Endothelial cell of umbilical vein (primary cell): ENCODE data around the gene BRF1. TPM values are rescaled to one million over a fixed set of nuclear protein-coding genes. Genes with fewer than 3 reads are reported as not detected.

Experiments used
- BruUV-seq: library from RNA; stranded (reverse); fragments of 400-500 nt; replicated peaks from 2 replicates; lab custom pipeline; 2021; lab: Mats Ljungman, UMichigan
- CTCF ChIA-PET: fragments of 300-600, 350-600 bp; sonication (Branson Sonifier 250); formaldehyde crosslinking; loops from one replicate; lab custom pipeline; 2021; ENCODE audit warnings: antibody characterized with exemption, inconsistent platforms; lab: Charles Lee
- POLR2A ChIA-PET: fragments of 300-600, 350-600 bp; sonication (Branson Sonifier 250); formaldehyde crosslinking; loops from one replicate; lab custom pipeline; 2021; ENCODE audit warnings: antibody characterized with exemption, inconsistent platforms; lab: Charles Lee
- DNase-seq: peaks from one replicate; pipeline ENCODE4 v3.0.0-alpha.2; 2011; ENCODE audit warnings: low read depth, low spot score
- FAIRE-seq: peaks from 2 replicates; lab custom pipeline; 2011; peaks lifted over from hg19 to GRCh38; lab: Jason Lieb, UNC
- H2AFZ ChIP-seq: 2 replicates; pipeline ENCODE4 v1.6.0; 2012; ENCODE audit warnings: low read depth, low read length, control low read depth, inconsistent platforms
- H3K27ac ChIP-seq: 2 replicates; pipeline ENCODE4 v1.5.1; 2011; ENCODE audit warnings: low read depth, mild to moderate bottlenecking, control low read depth, low read length, moderate library complexity; ENCODE audit not compliant: insufficient read depth
- H3K27me3 ChIP-seq, 2 experiments: 2 replicates each; pipeline versions ENCODE4 v1.6.0 to v1.6.1; 2011; ENCODE audit warnings: low read length in 2 of 2, mixed read lengths in 1 of 2; ENCODE audit not compliant: control insufficient read depth in 2 of 2, insufficient read depth in 2 of 2
- H3K36me3 ChIP-seq, 2 experiments: 2 replicates in 1 of 2; 3 replicates in 1 of 2; pipeline ENCODE4 v1.5.1; 2011; ENCODE audit warnings: low read length in 2 of 2, mild to moderate bottlenecking in 1 of 2, moderate library complexity in 1 of 2; ENCODE audit not compliant: control insufficient read depth in 2 of 2, insufficient read depth in 2 of 2; ENCODE audit errors: extremely low read depth in 1 of 2
- H3K4me1 ChIP-seq: 3 replicates; pipeline ENCODE4 v1.5.1; 2011; ENCODE audit warnings: mild to moderate bottlenecking, low read length; ENCODE audit not compliant: control insufficient read depth, insufficient read depth; ENCODE audit errors: extremely low read depth
- H3K4me2 ChIP-seq: 2 replicates; pipeline ENCODE4 v1.6.1; 2011; ENCODE audit warnings: low read length, control low read depth, mixed read lengths; ENCODE audit not compliant: insufficient read depth
- H3K4me3 ChIP-seq, 3 experiments: fragments of 200-600 bp in 1 of 3; sonication (generic), shearing (Covaris generic) in 1 of 3; replicated peaks in 1 of 3; 2 replicates each; pipeline ENCODE4 v1.5.1; 2011 to 2016; ENCODE audit warnings: control low read depth in 3 of 3, low read length in 3 of 3, mild to moderate bottlenecking in 2 of 3, inconsistent platforms in 1 of 3, low read depth in 1 of 3, moderate library complexity in 1 of 3; ENCODE audit not compliant: insufficient read depth in 1 of 3
- H3K79me2 ChIP-seq: 2 replicates; pipeline ENCODE4 v1.6.0; 2012; ENCODE audit warnings: low read length, inconsistent platforms; ENCODE audit not compliant: control insufficient read depth, insufficient read depth
- H3K9ac ChIP-seq: replicated peaks from 2 replicates; pipeline ENCODE3; 2011; ENCODE audit warnings: low read length, control low read depth; ENCODE audit not compliant: insufficient read depth; ENCODE audit errors: extremely low read depth
- H3K9me1 ChIP-seq: replicated peaks from 3 replicates; pipeline ENCODE4 v1.6.0; 2011; ENCODE audit warnings: mild to moderate bottlenecking, low read length; ENCODE audit not compliant: control insufficient read depth, insufficient read depth; ENCODE audit errors: extremely low read depth
- H3K9me3 ChIP-seq: replicated peaks from 2 replicates; pipeline ENCODE4 v1.5.1; 2012; ENCODE audit warnings: low read length, inconsistent platforms; ENCODE audit not compliant: control insufficient read depth, insufficient read depth
- H4K20me1 ChIP-seq: replicated peaks from 2 replicates; pipeline ENCODE3; 2011; ENCODE audit warnings: mild to moderate bottlenecking, low read length; ENCODE audit not compliant: control insufficient read depth, insufficient read depth; ENCODE audit errors: extremely low read depth
- EZH2 ChIP-seq: IDR thresholded peaks from 2 replicates; pipeline ENCODE4 v1.6.1; 2012; ENCODE audit warnings: borderline replicate concordance, low read depth, mild to moderate bottlenecking, moderate library complexity, low read length, inconsistent platforms; ENCODE audit not compliant: severe bottlenecking
- FOS ChIP-seq: IDR thresholded peaks from 2 replicates; pipeline ENCODE4 v1.6.1; 2011; ENCODE audit warnings: mild to moderate bottlenecking, low read length, moderate library complexity, borderline replicate concordance; ENCODE audit not compliant: insufficient read depth
- GATA2 ChIP-seq: IDR thresholded peaks from 2 replicates; pipeline ENCODE4 v1.7.0; 2011; ENCODE audit warnings: low read depth, mild to moderate bottlenecking, moderate library complexity, mixed read lengths, low read length; ENCODE audit not compliant: insufficient read length, insufficient read depth
- JUN ChIP-seq: IDR thresholded peaks from 2 replicates; pipeline ENCODE4 v1.6.1; 2011; ENCODE audit warnings: borderline replicate concordance, low read depth; ENCODE audit not compliant: insufficient read length, insufficient read depth
- MYC ChIP-seq: IDR thresholded peaks from one replicate; pipeline ENCODE4 v1.6.1; 2011; ENCODE audit warnings: mild to moderate bottlenecking, low read depth, low read length
- POLR2A ChIP-seq: IDR thresholded peaks from 2 replicates; pipeline ENCODE4 v1.6.1; 2012; ENCODE audit warnings: low read depth, mild to moderate bottlenecking, control low read depth, low read length
- POLR2AphosphoS5 ChIP-seq: IDR thresholded peaks from 2 replicates; pipeline ENCODE4 v1.6.1; 2012; ENCODE audit warnings: low read depth, mild to moderate bottlenecking, control low read depth, low read length, moderate library complexity; ENCODE audit not compliant: insufficient read depth
- dilution Hi-C: fragments of 300-500 bp; cut with MboI; formaldehyde crosslinking; loops from one replicate; pipeline ENCODE4 v1.15.0; 2019; ENCODE audit warnings: low sequenced_read_pairs; ENCODE audit not compliant: extremely low pct_ligation_motif_present
- intact Hi-C: fragments of 100-400 bp; cut with micrococcal nuclease; formaldehyde crosslinking; loops from one replicate; pipeline ENCODE4 v1.10.0; 2022
- polyA plus RNA-seq, 4 experiments: library from polyadenylated mRNA; depleted of rRNA in 3 of 4; stranded (reverse) in 3 of 4; unstranded in 1 of 4; fragments of >200 nt; gene quantifications; 2 replicates each; pipeline versions ENCODE4 v1.2.1 to v1.2.3, GENCODE V29; 2011 to 2012; ENCODE audit warnings: missing spikeins in 1 of 4
- total RNA-seq: library from RNA; stranded (reverse); gene quantifications from 2 replicates; pipeline ENCODE4 v1.2.3, GENCODE V29; 2021
- TF ChIP-seq, protein P1 (sequence below): IDR thresholded peaks from 2 replicates; pipeline ENCODE4 v1.6.1; 2011; ENCODE audit not compliant: insufficient read depth, insufficient read length
- TF ChIP-seq, protein P2 (sequence below), 2 donors: IDR thresholded peaks; 1 replicate in 1 of 2; 2 replicates in 1 of 2; pipeline ENCODE4 v1.5.1; 2011; ENCODE audit warnings: low read length in 2 of 2, mild to moderate bottlenecking in 2 of 2, moderate library complexity in 2 of 2, control low read depth in 1 of 2, inconsistent platforms in 1 of 2, low read depth in 1 of 2; ENCODE audit not compliant: insufficient read depth in 1 of 2; ENCODE audit errors: extremely low read depth in 1 of 2

Gene BRF1
- total and polyA plus RNA-seq, 2 donors (not counting 3 experiments of a cell fraction or from before 2014, with no cell fraction given) = 19.0 to 47.2 TPM

DNA sequence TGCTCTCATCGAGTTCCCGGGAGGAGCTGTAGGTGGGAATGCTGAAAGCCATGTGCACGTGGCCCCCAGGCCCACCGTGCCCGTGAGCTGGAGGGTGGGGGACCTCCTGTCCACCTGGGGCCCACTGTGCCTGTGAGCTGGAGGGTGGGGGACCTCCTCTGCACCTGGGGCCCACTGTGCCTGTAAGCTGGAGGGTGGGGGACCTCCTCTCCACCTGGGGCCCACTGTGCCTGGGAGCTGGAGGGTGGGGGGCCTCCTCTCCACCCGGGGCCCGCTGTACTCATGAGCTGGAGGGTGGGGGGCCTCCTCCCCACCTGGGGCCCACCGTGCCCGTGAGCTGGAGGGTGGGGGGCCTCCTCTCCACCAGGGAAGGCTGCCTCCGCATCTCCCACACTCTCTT is 105.8 kb downstream of the BRF1 start:
- H3K9ac ChIP-seq = peak overlapping the region; percentile 76
- intact Hi-C loops (loop anchor here (5.0 kb wide), 1 partner anchor 297 kb away; the partner anchor contains the start of gene TEDC1), dilution Hi-C loops (no loop called here)
- no peak overlapping the region for H3K4me2 ChIP-seq
- H3K4me3 ChIP-seq = no peak overlapping the region
- CTCF ChIA-PET = interaction anchor here (0.8 to 9.7 kb wide), 12 partner anchors 9 to 204 kb away, joined by 3 to 94 read pairs (median 5); partner anchors contain the start of genes JAG2 and NUDT14
- H3K9me1 ChIP-seq = no peaks in the 10 kb centered on the region
- no TSS peak for BruUV-seq
- TF ChIP-seq MYC (no peak), GATA2 (no peak), EZH2 (no peak), FOS (no peak), JUN (no peak), POLR2A (no peak), POLR2AphosphoS5 (no peak)
- TF ChIP-seq, protein P1, sequence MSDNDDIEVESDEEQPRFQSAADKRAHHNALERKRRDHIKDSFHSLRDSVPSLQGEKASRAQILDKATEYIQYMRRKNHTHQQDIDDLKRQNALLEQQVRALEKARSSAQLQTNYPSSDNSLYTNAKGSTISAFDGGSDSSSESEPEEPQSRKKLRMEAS = no peak
- TF ChIP-seq, protein P2, sequence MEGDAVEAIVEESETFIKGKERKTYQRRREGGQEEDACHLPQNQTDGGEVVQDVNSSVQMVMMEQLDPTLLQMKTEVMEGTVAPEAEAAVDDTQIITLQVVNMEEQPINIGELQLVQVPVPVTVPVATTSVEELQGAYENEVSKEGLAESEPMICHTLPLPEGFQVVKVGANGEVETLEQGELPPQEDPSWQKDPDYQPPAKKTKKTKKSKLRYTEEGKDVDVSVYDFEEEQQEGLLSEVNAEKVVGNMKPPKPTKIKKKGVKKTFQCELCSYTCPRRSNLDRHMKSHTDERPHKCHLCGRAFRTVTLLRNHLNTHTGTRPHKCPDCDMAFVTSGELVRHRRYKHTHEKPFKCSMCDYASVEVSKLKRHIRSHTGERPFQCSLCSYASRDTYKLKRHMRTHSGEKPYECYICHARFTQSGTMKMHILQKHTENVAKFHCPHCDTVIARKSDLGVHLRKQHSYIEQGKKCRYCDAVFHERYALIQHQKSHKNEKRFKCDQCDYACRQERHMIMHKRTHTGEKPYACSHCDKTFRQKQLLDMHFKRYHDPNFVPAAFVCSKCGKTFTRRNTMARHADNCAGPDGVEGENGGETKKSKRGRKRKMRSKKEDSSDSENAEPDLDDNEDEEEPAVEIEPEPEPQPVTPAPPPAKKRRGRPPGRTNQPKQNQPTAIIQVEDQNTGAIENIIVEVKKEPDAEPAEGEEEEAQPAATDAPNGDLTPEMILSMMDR (IDR thresholded peaks at IDR 0.05; ENCODE audit: extremely low read depth in 1 of 2, insufficient read depth in 1 of 2, low read depth in 1 of 2, low read length in 2 of 2) = no peak
- H3K27ac ChIP-seq = peak overlapping the region; percentile 87
- no peak overlapping the region for H2AFZ ChIP-seq
- no peaks in the 10 kb centered on the region for H3K36me3 ChIP-seq
- H3K9me3 ChIP-seq = no peaks in the 10 kb centered on the region
- POLR2A ChIA-PET = interaction anchor here (1.7 kb wide), 1 partner anchor 26 kb away, joined by 4 read pairs; the partner anchor contains the start of gene JAG2
- H3K4me1 ChIP-seq = peaks cover 65% of the 10 kb centered on the region
- DNase-seq (no peak), FAIRE-seq (no peak)
- H3K79me2 ChIP-seq = no peaks in the 10 kb centered on the region
- H3K27me3 ChIP-seq = no peaks in the 10 kb centered on the region
- no peaks in the 10 kb centered on the region for H4K20me1 ChIP-seq
